Cardiac muscle cell (in vitro differentiated cells and primary cell): ENCODE data around the gene HDAC4. TPM values are rescaled to one million over a fixed set of nuclear protein-coding genes. Genes with fewer than 3 reads are reported as not detected.

Source experiments
- DNase-seq, 2 donors: peaks; one replicate each; pipeline versions ENCODE4 v3.0.0 to v3.0.0-alpha.2; 2010 to 2017; ENCODE audit warnings: low read depth in 1 of 2, low spot score in 1 of 2
- H3K27ac ChIP-seq: fragments of 200-600 bp; sonication (generic); 2 replicates; pipeline ENCODE4 v1.5.1; 2016
- H3K27me3 ChIP-seq: fragments of 200-600 bp; sonication (generic); 2 replicates; pipeline ENCODE4 v1.6.0; 2016; ENCODE audit warnings: control low read depth
- H3K36me3 ChIP-seq: fragments of 200-600 bp; sonication (generic); 2 replicates; pipeline ENCODE4 v1.5.1; 2016; ENCODE audit warnings: control low read depth
- H3K4me1 ChIP-seq: fragments of 200-600 bp; sonication (generic); 2 replicates; pipeline ENCODE4 v1.8.1; 2017; ENCODE audit warnings: low read depth, mild to moderate bottlenecking, mixed run types
- H3K4me3 ChIP-seq: fragments of 200-600 bp; sonication (generic); 2 replicates; pipeline ENCODE4 v1.5.1; 2016; ENCODE audit warnings: mild to moderate bottlenecking
- H3K9me3 ChIP-seq: fragments of 200-600 bp; sonication (generic); 2 replicates; pipeline ENCODE4 v1.5.1; 2017; ENCODE audit warnings: low read depth, mild to moderate bottlenecking, control low read depth
- CTCF ChIP-seq: IDR thresholded peaks from 2 replicates; pipeline ENCODE4 v1.5.1; 2012; ENCODE audit warnings: low read depth, mild to moderate bottlenecking, low read length
- polyA plus RNA-seq: library from polyadenylated mRNA; unstranded; fragments of >200 nt; fragmentation: Nextera tagmentation; extraction: Ambion mirVana; gene quantifications from 2 replicates; pipeline ENCODE4 v1.2.1, GENCODE V29; 2016
- total RNA-seq: library from RNA; depleted of rRNA; stranded (reverse); fragments of >200 nt; gene quantifications from 2 replicates; pipeline ENCODE4 v1.2.3, GENCODE V29; 2016

Gene HDAC4
- total and polyA plus RNA-seq, 2 experiments from 2014 or later = 7.0 to 41.6 TPM

- TF ChIP-seq CTCF = no peak
- H3K4me1 ChIP-seq = no peaks in the 10 kb centered on the region
- no peaks in the 10 kb centered on the region for H3K9me3 ChIP-seq
- no peaks in the 10 kb centered on the region for H3K27me3 ChIP-seq
- no peak overlapping the region for H3K4me3 ChIP-seq
- no peak for DNase-seq
- H3K36me3 ChIP-seq = peaks cover 3% of the 10 kb centered on the region
- H3K27ac ChIP-seq = no peak overlapping the region
Observed at GRCh38 chr2:239131521-239131920, 269.3 kb downstream of the HDAC4 start.

GRCh38 chr2:239130786-239131325 is 270.0 kb downstream of the HDAC4 start:
- Histone ChIP-seq H3K27ac (no peak overlapping the region), H3K4me3 (no peak overlapping the region), H3K9me3 (no peaks in the 10 kb centered on the region), H3K27me3 (no peaks in the 10 kb centered on the region), H3K36me3 (peaks cover 3% of the 10 kb centered on the region), H3K4me1 (no peaks in the 10 kb centered on the region)
- TF ChIP-seq CTCF = no peak
- no peak for DNase-seq

- Histone ChIP-seq H3K27ac (no peak overlapping the region), H3K4me3 (no peak overlapping the region), H3K9me3 (no peaks in the 10 kb centered on the region), H3K27me3 (no peaks in the 10 kb centered on the region), H3K36me3 (peaks cover 9% of the 10 kb centered on the region), H3K4me1 (no peaks in the 10 kb centered on the region)
- no peak for DNase-seq
- no peak for TF ChIP-seq CTCF
Observed at GRCh38 chr2:239130041-239130440, 270.8 kb downstream of the HDAC4 start.

- H3K36me3 ChIP-seq = peaks cover 11% of the 10 kb centered on the region
Observed at GRCh38 chr2:239129147-239129920, 271.5 kb downstream of the HDAC4 start.

GRCh38 chr2:239128706-239129105 is 272.1 kb downstream of the HDAC4 start:
- DNase-seq = no peak
- Histone ChIP-seq H3K27me3 (no peaks in the 10 kb centered on the region), H3K4me3 (no peak overlapping the region), H3K9me3 (no peaks in the 10 kb centered on the region), H3K27ac (no peak overlapping the region), H3K4me1 (no peaks in the 10 kb centered on the region), H3K36me3 (peaks cover 10% of the 10 kb centered on the region)
- TF ChIP-seq CTCF = no peak

More at GRCh38 chr2:239129147-239129920, 271.5 kb downstream of the HDAC4 start:
- no peak for DNase-seq
- no peaks in the 10 kb centered on the region for H3K9me3 ChIP-seq
- no peaks in the 10 kb centered on the region for H3K27me3 ChIP-seq
- no peaks in the 10 kb centered on the region for H3K4me1 ChIP-seq
- no peak for TF ChIP-seq CTCF
- H3K27ac ChIP-seq = no peak overlapping the region
- no peak overlapping the region for H3K4me3 ChIP-seq
